C4-2B (cell line): Measurements from ENCODE around the gene SLC9A7.

Experiments
- CTCF ChIP-seq: fragments of 450-650 bp; conservative IDR thresholded peaks from 2 replicates; pipeline ENCODE4 v1.5.1; 2017; ENCODE audit warnings: mild to moderate bottlenecking
- ZFX ChIP-seq: fragments of 450-650 bp; IDR thresholded peaks from 2 replicates; pipeline ENCODE4 v1.6.1; 2017

- TF ChIP-seq CTCF (no peak), ZFX (no peak)
Measured at GRCh38 chrX:46744009-46744408, 14.9 kb downstream of the SLC9A7 start.
